PC-3 (cell line): ENCODE results near the gene ANKRD37. TPM values are rescaled to one million over a fixed set of nuclear protein-coding genes. Genes with fewer than 3 reads are reported as not detected.

Experiments
- ATAC-seq: fragments of 200-7000 bp; cut with Tn5 transposase; 2 replicates; pipeline ENCODE4 v1.9.1; 2020; ENCODE audit warnings: mild to moderate bottlenecking, moderate library complexity
- BruUV-seq: library from RNA; stranded (reverse); fragments of 400-500 nt; replicated peaks from 2 replicates; lab custom pipeline; 2021; lab: Mats Ljungman, UMichigan
- CTCF ChIA-PET: fragments of 300-600 bp; sonication (Branson Sonifier 250); formaldehyde crosslinking; loops from one replicate; lab custom pipeline; 2022; ENCODE audit warnings: antibody characterized with exemption; lab: Charles Lee
- POLR2A ChIA-PET: fragments of 300-600 bp; sonication (Branson Sonifier 250); formaldehyde crosslinking; loops from one replicate; lab custom pipeline; 2022; ENCODE audit warnings: antibody characterized with exemption; ENCODE audit not compliant: unreplicated experiment; lab: Charles Lee
- DNase-seq: peaks from one replicate; pipeline ENCODE4 v3.0.0-alpha.2; 2015
- H2AFZ ChIP-seq: fragments of 300-600 bp; sonication (generic); 2 replicates; pipeline ENCODE4 v1.6.0; 2016; ENCODE audit warnings: antibody characterized with exemption, low read length
- H3F3A ChIP-seq: fragments of 300-600 bp; sonication (generic); one replicate; pipeline ENCODE4 v1.6.0; 2017; ENCODE audit warnings: antibody characterized with exemption, low read length, control low read depth, mild to moderate bottlenecking; ENCODE audit not compliant: unreplicated experiment
- H3K27ac ChIP-seq: fragments of 300-600 bp; sonication (generic); 2 replicates; pipeline ENCODE4 v1.5.1; 2016; ENCODE audit warnings: mild to moderate bottlenecking, low read length
- H3K27me3 ChIP-seq: fragments of 300-600 bp; sonication (generic); 2 replicates; pipeline ENCODE4 v1.6.1; 2016; ENCODE audit warnings: low read length, mixed read lengths
- H3K36me3 ChIP-seq: fragments of 300-600 bp; sonication (generic); 2 replicates; pipeline ENCODE4 v1.6.1; 2016; ENCODE audit warnings: low read depth, mixed run types, low read length, mixed read lengths
- H3K4me1 ChIP-seq: fragments of 300-600 bp; sonication (generic); 2 replicates; pipeline ENCODE4 v1.5.1; 2016; ENCODE audit warnings: low read length; ENCODE audit not compliant: insufficient read depth
- H3K4me2 ChIP-seq: fragments of 300-600 bp; sonication (generic); 2 replicates; pipeline ENCODE4 v1.6.0; 2016; ENCODE audit warnings: low read length
- H3K4me3 ChIP-seq: fragments of 300-600 bp; sonication (generic); 2 replicates; pipeline ENCODE4 v1.5.1; 2016; ENCODE audit warnings: mild to moderate bottlenecking, low read length, mixed read lengths
- H3K79me2 ChIP-seq: fragments of 300-600 bp; sonication (generic); 2 replicates; pipeline ENCODE4 v1.6.1; 2017; ENCODE audit warnings: low read length, mixed read lengths
- H3K9ac ChIP-seq: fragments of 300-600 bp; sonication (generic); 2 replicates; pipeline ENCODE4 v1.6.0; 2016; ENCODE audit warnings: mild to moderate bottlenecking, low read length
- H3K9me2 ChIP-seq: fragments of 300-600 bp; sonication (generic); replicated peaks from 2 replicates; pipeline ENCODE4 v1.6.1; 2016; ENCODE audit warnings: mixed run types, low read length, mixed read lengths
- H3K9me3 ChIP-seq: fragments of 300-600 bp; sonication (generic); 2 replicates; pipeline ENCODE4 v1.6.1; 2016; ENCODE audit warnings: low read length, mixed read lengths
- H4K20me1 ChIP-seq: fragments of 300-600 bp; sonication (generic); 2 replicates; pipeline ENCODE4 v1.6.1; 2016; ENCODE audit warnings: low read length, mixed read lengths
- CTCF ChIP-seq: fragments of 300-600 bp; sonication (generic); conservative IDR thresholded peaks from 2 replicates; pipeline ENCODE4 v1.5.1; 2017; ENCODE audit warnings: antibody characterized with exemption, low read depth, mild to moderate bottlenecking, low read length
- EZH2 ChIP-seq: fragments of 300-600 bp; sonication (generic); IDR thresholded peaks from one replicate; pipeline ENCODE4 v1.6.1; 2017; ENCODE audit warnings: antibody characterized with exemption, mild to moderate bottlenecking, low read length; ENCODE audit not compliant: unreplicated experiment
- EZH2phosphoT487 ChIP-seq: fragments of 300-600 bp; sonication (generic); IDR thresholded peaks from 2 replicates; pipeline ENCODE4 v1.6.1; 2018; ENCODE audit warnings: mild to moderate bottlenecking, antibody characterized with exemption, low read length, borderline replicate concordance
- intact Hi-C: fragments of 100-400 bp; cut with micrococcal nuclease; formaldehyde crosslinking; loops from 2 replicates; pipeline ENCODE4 v1.9.0; 2023
- total RNA-seq: library from RNA; depleted of rRNA; stranded (reverse); fragments of >200 nt; gene quantifications from 2 replicates; pipeline ENCODE4 v1.2.3, GENCODE V29; 2014

The ANKRD37 gene
- total RNA-seq, 1 experiment from 2014 or later: 18.7 TPM

- TF ChIP-seq EZH2phosphoT487: no peak
- no peak for TF ChIP-seq CTCF
- no peak for TF ChIP-seq EZH2
- H2AFZ ChIP-seq: no peak overlapping the region
- no peak overlapping the region for H3K9ac ChIP-seq
- DNase-seq (no peak), ATAC-seq (no peak)
- no peaks in the 10 kb centered on the region for H3K9me2 ChIP-seq
- ChIA-PET POLR2A (no interaction called here), CTCF (no interaction called here)
- BruUV-seq: no TSS peak
- no peaks in the 10 kb centered on the region for H3K9me3 ChIP-seq
- H3K79me2 ChIP-seq: no peaks in the 10 kb centered on the region
- H3K4me1 ChIP-seq: peaks cover 13% of the 10 kb centered on the region
- H3K4me3 ChIP-seq: no peak overlapping the region
- no peaks in the 10 kb centered on the region for H3K36me3 ChIP-seq
- H4K20me1 ChIP-seq: no peaks in the 10 kb centered on the region
- no peaks in the 10 kb centered on the region for H3K27me3 ChIP-seq
- intact Hi-C loops: no loop called here
- H3K27ac ChIP-seq: no peak overlapping the region
- H3F3A ChIP-seq: no peaks in the 10 kb centered on the region
- H3K4me2 ChIP-seq: no peak overlapping the region
These were observed 8.7 kb upstream of the ANKRD37 start for GRCh38 chr4:185387957-185388356.

GRCh38 chr4:185390941-185391340, 5.7 kb upstream of the ANKRD37 start:
- Histone ChIP-seq H3K4me3 (no peak overlapping the region), H3K9me3 (no peaks in the 10 kb centered on the region), H3K27me3 (no peaks in the 10 kb centered on the region), H2AFZ (no peak overlapping the region), H3K4me2 (no peak overlapping the region), H3K27ac (no peak overlapping the region), H3K9ac (no peak overlapping the region), H3K79me2 (no peaks in the 10 kb centered on the region), H3K36me3 (no peaks in the 10 kb centered on the region), H3K4me1 (peaks cover 15% of the 10 kb centered on the region), H4K20me1 (no peaks in the 10 kb centered on the region), H3K9me2 (no peaks in the 10 kb centered on the region), H3F3A (no peaks in the 10 kb centered on the region)
- BruUV-seq: no TSS peak
- ATAC-seq: no peak
- intact Hi-C loops: no loop called here
- no peak for TF ChIP-seq EZH2phosphoT487
- ChIA-PET CTCF (no interaction called here), POLR2A (no interaction called here)
- no peak for DNase-seq

- TF ChIP-seq EZH2phosphoT487: no peak
- no peak for TF ChIP-seq EZH2
- POLR2A ChIA-PET: no interaction called here
- CTCF ChIA-PET: no interaction called here
- ATAC-seq: no peak
- Histone ChIP-seq H4K20me1 (no peaks in the 10 kb centered on the region), H3K27me3 (no peaks in the 10 kb centered on the region), H3F3A (no peaks in the 10 kb centered on the region), H3K9me3 (no peaks in the 10 kb centered on the region), H3K9ac (no peak overlapping the region), H3K4me2 (no peak overlapping the region), H3K4me3 (no peak overlapping the region), H3K9me2 (no peaks in the 10 kb centered on the region), H3K36me3 (no peaks in the 10 kb centered on the region), H3K79me2 (no peaks in the 10 kb centered on the region), H3K27ac (no peak overlapping the region), H3K4me1 (peaks cover 18% of the 10 kb centered on the region), H2AFZ (no peak overlapping the region)
- BruUV-seq: no TSS peak
- intact Hi-C loops: no loop called here
- no peak for DNase-seq
These were observed 4.5 kb upstream of the ANKRD37 start for GRCh38 chr4:185392156-185392555.
